Aorta (tissue), 5 donors: ENCODE measurements around the gene F13A1. TPM values are rescaled to one million over a fixed set of nuclear protein-coding genes. Genes with fewer than 3 reads are reported as not detected.

Experiments
- ATAC-seq: fragments of 200-7000 bp; cut with Tn5 transposase; one replicate; pipeline ENCODE4 v1.9.1; 2022; ENCODE audit warnings: moderate library complexity; ENCODE audit not compliant: low FRiP score
- DNase-seq, 2 donors: peaks; one replicate each; pipeline ENCODE4 v3.0.0-alpha.2; 2020
- H3K27ac ChIP-seq, 2 donors: one replicate each; pipeline ENCODE4 v1.5.1; 2013; ENCODE audit warnings: low read length in 2 of 2, mild to moderate bottlenecking in 2 of 2, moderate library complexity in 2 of 2, control low read depth in 1 of 2, inconsistent platforms in 1 of 2, low read depth in 1 of 2
- H3K27me3 ChIP-seq, 2 donors: one replicate each; pipeline ENCODE4 v1.6.1; 2013; ENCODE audit warnings: control low read depth in 1 of 2, low read length in 1 of 2, mild to moderate bottlenecking in 1 of 2, moderate library complexity in 1 of 2; ENCODE audit not compliant: insufficient read depth in 2 of 2, control insufficient read depth in 1 of 2
- H3K36me3 ChIP-seq, 2 donors: one replicate each; pipeline ENCODE4 v1.6.1; 2013; ENCODE audit warnings: control low read depth in 1 of 2, low read length in 1 of 2, mild to moderate bottlenecking in 1 of 2; ENCODE audit not compliant: insufficient read depth in 2 of 2, control insufficient read depth in 1 of 2
- H3K4me1 ChIP-seq, 2 donors: one replicate each; pipeline ENCODE4 v1.6.1; 2013; ENCODE audit warnings: low read length in 2 of 2, control low read depth in 1 of 2, mild to moderate bottlenecking in 1 of 2, moderate library complexity in 1 of 2; ENCODE audit not compliant: insufficient read depth in 2 of 2, control insufficient read depth in 1 of 2
- H3K4me3 ChIP-seq, 2 donors: one replicate each; pipeline ENCODE4 v1.5.1; 2013; ENCODE audit warnings: low read length in 2 of 2, control low read depth in 1 of 2, mild to moderate bottlenecking in 1 of 2
- H3K9me3 ChIP-seq: one replicate; pipeline ENCODE4 v1.6.1; 2013; ENCODE audit warnings: mild to moderate bottlenecking, low read length; ENCODE audit not compliant: control insufficient read depth
- WGBS, 2 donors: extraction: QIAGEN DNeasy Blood & Tissue Kit; methylation state at CpG; one replicate each; pipeline ENCODE4 v1.1.7; 2013; 5-methylcytosine and 5-hydroxymethylcytosine counted together
- intact Hi-C, 2 donors: fragments of 100-400 bp; cut with DNase I; formaldehyde crosslinking; loops; one replicate each; pipeline versions ENCODE4 v1.14.2 to v1.15.0; 2022
- polyA plus RNA-seq, 2 donors: library from polyadenylated mRNA; stranded (reverse); fragments of 200-250 nt; gene quantifications; one replicate each; pipeline ENCODE4 v1.2.3, GENCODE V29; 2013
- total RNA-seq, 2 donors: library from RNA; stranded (reverse); fragmentation: NEBNext Ultra II Directional; extraction: Animal tissue kit (Norgen Biotek cat#: 25700); gene quantifications; one replicate each; pipeline ENCODE4 v1.2.1, GENCODE V29; 2021
- donor health status: healthy with polysubstance abuse.
- donor health status: Bipolar disorder and iron deficiency.
- donor health status: DM: no; HTN: no; CAD: no.
- donor health status: DM: no; HTN: no; CAD: no.
- donor health status: DM: yes; HTN: yes; CAD: no.

The F13A1 gene
- total and polyA plus RNA-seq, 4 donors: 16.8 to 421 (median 122) TPM

DNA sequence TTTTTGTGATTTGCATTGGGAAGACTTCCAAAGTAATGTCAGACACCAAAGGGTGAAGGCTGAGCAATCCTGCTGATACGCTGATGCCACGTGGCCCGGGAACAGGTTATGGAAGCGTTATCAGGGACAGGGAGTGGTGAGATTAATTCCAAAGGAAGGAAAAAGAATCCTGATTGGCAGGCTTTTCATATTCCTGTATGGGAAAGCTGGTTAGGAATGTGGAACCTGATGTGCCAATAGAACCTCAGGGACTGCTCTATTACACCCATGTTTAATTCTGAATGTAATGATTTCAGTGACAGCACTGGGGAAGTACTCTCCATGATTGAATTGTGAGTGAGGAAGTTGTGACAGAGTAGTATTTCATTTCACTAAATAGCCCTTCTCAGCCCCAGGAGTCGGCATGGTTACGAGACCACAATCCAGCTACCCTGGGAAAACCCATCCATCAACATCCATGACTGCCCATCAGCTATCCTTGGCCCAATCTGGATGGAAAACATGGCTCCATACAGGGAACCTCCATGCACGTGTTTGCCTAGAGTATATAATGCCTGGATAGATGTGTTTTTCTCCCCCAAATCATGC is 49.4 kb downstream of the F13A1 start:
- no peaks in the 10 kb centered on the region for H3K9me3 ChIP-seq
- no peak overlapping the region for H3K4me3 ChIP-seq
- DNase-seq (no peak), ATAC-seq (no peak)
- 68 to 74% methylated on average over 7 of the region's 7 CpGs for WGBS, 2 donors
- no peak overlapping the region for H3K27ac ChIP-seq
- no peaks in the 10 kb centered on the region for H3K4me1 ChIP-seq
- intact Hi-C loops: no loop called here
- no peaks in the 10 kb centered on the region for H3K36me3 ChIP-seq
- peaks cover 0 to 2% of the 10 kb centered on the region in 2 donors for H3K27me3 ChIP-seq

DNA sequence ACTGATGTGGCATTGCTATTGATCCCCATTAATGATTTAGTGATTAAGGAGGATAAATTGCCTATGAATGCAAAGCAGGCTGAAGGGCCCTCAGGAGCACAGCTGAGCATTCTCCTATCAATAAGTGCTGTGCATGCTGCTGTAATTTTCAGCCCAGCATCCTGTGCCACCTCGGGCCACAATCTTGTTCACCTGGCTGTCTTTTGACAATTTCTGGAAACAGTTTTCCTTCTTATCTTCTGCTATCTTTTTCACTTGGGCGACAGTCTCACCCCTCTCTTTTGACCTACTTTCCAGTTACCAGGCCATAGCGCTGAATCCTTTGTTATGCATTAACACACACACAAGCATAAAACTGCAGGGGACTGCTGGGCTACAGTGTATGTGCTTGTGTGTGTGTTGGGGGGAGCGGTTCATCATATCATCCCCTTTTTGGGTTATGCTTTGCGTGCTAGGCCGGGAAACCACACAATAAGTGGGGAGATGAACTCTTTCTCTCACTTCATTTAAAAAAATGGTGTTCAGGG is 60.2 kb downstream of the F13A1 start:
- H3K36me3 ChIP-seq: no peaks in the 10 kb centered on the region
- peaks cover 0 to 3% of the 10 kb centered on the region in 2 donors for H3K4me1 ChIP-seq
- no peaks in the 10 kb centered on the region for H3K27me3 ChIP-seq
- H3K27ac ChIP-seq: no peak overlapping the region
- no peak for ATAC-seq
- intact Hi-C loops: no loop called here
- H3K4me3 ChIP-seq: no peak overlapping the region
- WGBS, 2 donors: 88 to 89% methylated on average over 6 of the region's 6 CpGs
- no peak for DNase-seq
- H3K9me3 ChIP-seq: no peaks in the 10 kb centered on the region

DNA sequence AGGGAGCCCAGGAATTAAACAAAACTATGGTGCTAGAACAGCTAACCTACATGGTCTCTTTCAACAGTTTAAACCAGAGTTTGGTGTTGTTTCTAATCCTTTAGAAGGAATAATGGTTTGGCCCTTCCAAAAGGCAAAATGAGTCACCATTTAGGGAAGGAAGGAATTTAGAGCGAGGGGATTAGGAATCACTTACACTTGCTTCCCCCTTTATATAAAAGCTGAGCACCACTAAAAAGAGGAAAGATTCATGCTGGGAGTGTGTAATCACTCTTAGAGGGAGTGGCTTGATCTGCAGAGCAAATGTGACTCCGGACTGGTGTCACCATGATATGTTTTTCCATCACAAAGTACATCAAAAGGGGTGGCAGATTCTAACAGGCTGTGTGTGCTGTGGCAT is 63.6 kb downstream of the F13A1 start:
- H3K36me3 ChIP-seq: no peaks in the 10 kb centered on the region
- H3K4me1 ChIP-seq: peaks cover 0 to 3% of the 10 kb centered on the region in 2 donors
- intact Hi-C loops: no loop called here
- H3K9me3 ChIP-seq: no peaks in the 10 kb centered on the region
- ATAC-seq (no peak), DNase-seq (no peak)
- H3K27ac ChIP-seq: no peak overlapping the region
- WGBS, 2 donors: 73 to 78% methylated on average over 2 of the region's 2 CpGs
- H3K4me3 ChIP-seq: no peak overlapping the region
- no peaks in the 10 kb centered on the region for H3K27me3 ChIP-seq

GRCh38 chr6:6256259-6256658 is 64.2 kb downstream of the F13A1 start:
- Histone ChIP-seq H3K4me3 (no peak overlapping the region), H3K4me1 (peaks cover 0 to 3% of the 10 kb centered on the region in 2 donors), H3K36me3 (no peaks in the 10 kb centered on the region), H3K27me3 (no peaks in the 10 kb centered on the region), H3K9me3 (no peaks in the 10 kb centered on the region), H3K27ac (no peak overlapping the region)
- no peak for DNase-seq
- intact Hi-C loops: no loop called here
- 27 to 31% methylated on average over 4 of the region's 4 CpGs for WGBS, 2 donors
- ATAC-seq: no peak

DNA sequence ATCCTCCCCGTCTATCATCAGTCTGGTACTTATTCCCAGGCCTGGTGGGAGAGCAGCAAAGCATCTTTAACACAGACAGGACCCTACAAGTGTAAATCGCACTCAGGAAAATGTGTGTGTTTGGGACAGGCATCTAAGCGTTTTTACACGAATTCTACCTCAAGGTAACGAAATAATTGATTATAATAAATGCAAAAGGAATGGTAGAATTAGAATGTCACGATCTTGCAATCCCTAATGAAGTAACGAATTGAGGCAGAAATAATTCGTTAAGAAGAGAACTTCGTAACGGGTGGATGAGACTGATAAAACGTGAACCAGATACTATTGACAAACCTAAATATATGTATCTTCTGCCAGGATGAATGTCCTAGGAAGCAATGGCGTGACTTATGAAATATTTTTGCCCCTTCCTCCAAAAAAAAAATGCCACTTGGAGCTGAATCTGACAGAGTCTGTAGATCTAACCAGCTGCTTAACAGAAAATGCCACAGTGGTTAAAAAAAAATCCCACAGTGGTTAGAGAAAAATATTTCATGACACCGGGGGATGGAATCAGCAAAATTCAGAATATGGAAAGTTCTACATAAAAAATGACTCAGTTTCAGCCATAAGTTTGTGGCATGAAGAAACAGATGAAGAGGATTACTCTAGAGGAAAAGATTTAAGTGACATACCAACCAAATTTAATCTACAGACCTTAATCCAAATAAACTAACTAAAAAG is 68.7 kb downstream of the F13A1 start:
- no peaks in the 10 kb centered on the region for H3K9me3 ChIP-seq
- 87 to 90% methylated on average over 13 of the region's 13 CpGs for WGBS, 2 donors
- peaks cover 0 to under 1% of the 10 kb centered on the region in 2 donors for H3K4me1 ChIP-seq
- no peak for DNase-seq
- no peak overlapping the region for H3K4me3 ChIP-seq
- peaks cover 0 to 2% of the 10 kb centered on the region in 2 donors for H3K27me3 ChIP-seq
- H3K36me3 ChIP-seq: no peaks in the 10 kb centered on the region
- no peak overlapping the region for H3K27ac ChIP-seq
- intact Hi-C loops: no loop called here
- no peak for ATAC-seq

GRCh38 chr6:6248651-6249050 is 71.8 kb downstream of the F13A1 start:
- Histone ChIP-seq H3K27me3 (peaks cover 0 to 2% of the 10 kb centered on the region in 2 donors), H3K9me3 (no peaks in the 10 kb centered on the region), H3K27ac (no peak overlapping the region), H3K4me1 (no peaks in the 10 kb centered on the region), H3K36me3 (no peaks in the 10 kb centered on the region), H3K4me3 (no peak overlapping the region)
- intact Hi-C loops: no loop called here
- ATAC-seq: no peak
- WGBS, 2 donors: 74 to 81% methylated on average over 2 of the region's 2 CpGs
- no peak for DNase-seq

- ATAC-seq (no peak), DNase-seq (no peak)
- H3K4me3 ChIP-seq: no peak overlapping the region
- H3K36me3 ChIP-seq: no peaks in the 10 kb centered on the region
- no peak overlapping the region for H3K27ac ChIP-seq
- H3K9me3 ChIP-seq: no peaks in the 10 kb centered on the region
- 69 to 83% methylated on average over 2 of the region's 2 CpGs for WGBS, 2 donors
- H3K27me3 ChIP-seq: peaks cover 0 to 2% of the 10 kb centered on the region in 2 donors
- intact Hi-C loops: no loop called here
- H3K4me1 ChIP-seq: no peaks in the 10 kb centered on the region
Observed at GRCh38 chr6:6246544-6246943, 73.9 kb downstream of the F13A1 start.

GRCh38 chr6:6244624-6245023 is 75.8 kb downstream of the F13A1 start:
- Histone ChIP-seq H3K4me1 (no peaks in the 10 kb centered on the region), H3K27ac (no peak overlapping the region), H3K36me3 (no peaks in the 10 kb centered on the region), H3K9me3 (no peaks in the 10 kb centered on the region), H3K4me3 (no peak overlapping the region), H3K27me3 (peaks cover 0 to 2% of the 10 kb centered on the region in 2 donors)
- DNase-seq (no peak), ATAC-seq (no peak)
- intact Hi-C loops: no loop called here
- 90 to 91% methylated on average over 5 of the region's 5 CpGs for WGBS, 2 donors

DNA sequence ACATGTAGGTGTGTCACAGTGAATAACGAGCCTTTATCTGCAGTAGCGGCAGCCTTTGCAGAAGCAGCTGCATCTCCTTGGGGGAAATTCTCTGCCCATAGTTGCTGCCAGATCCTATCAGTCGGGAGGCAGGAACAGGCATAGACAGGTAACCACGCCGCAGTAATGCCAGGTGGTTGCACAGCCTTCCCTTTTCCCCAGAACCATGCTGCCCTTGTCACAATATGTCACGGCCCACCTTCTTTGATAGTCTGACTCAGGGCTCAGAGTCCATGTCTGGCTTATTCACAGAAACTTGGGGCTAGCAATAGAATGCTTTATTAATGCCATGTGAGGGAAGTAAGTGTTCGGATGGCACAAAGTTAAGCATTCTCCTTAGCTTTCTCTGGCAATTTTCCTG is 76.6 kb downstream of the F13A1 start:
- H3K4me1 ChIP-seq: no peaks in the 10 kb centered on the region
- no peaks in the 10 kb centered on the region for H3K36me3 ChIP-seq
- no peak overlapping the region for H3K27ac ChIP-seq
- 83 to 90% methylated on average over 7 of the region's 7 CpGs for WGBS, 2 donors
- intact Hi-C loops: no loop called here
- H3K9me3 ChIP-seq: no peaks in the 10 kb centered on the region
- peaks cover 0 to 2% of the 10 kb centered on the region in 2 donors for H3K27me3 ChIP-seq
- DNase-seq (no peak), ATAC-seq (no peak)
- H3K4me3 ChIP-seq: no peak overlapping the region
